HG03095 (cell line): ENCODE results near the gene VPS50.

Experiments used
- ATAC-seq: cut with Tn5 transposase; IDR thresholded peaks from one replicate; pipeline ENCODE4 v1.9.1; 2021; ENCODE audit warnings: moderate library complexity; ENCODE audit not compliant: unreplicated experiment

Gene VPS50

GRCh38 chr7:93392984-93393383 is 160.8 kb downstream of the VPS50 start:
- no peak for ATAC-seq

- ATAC-seq = no peak
Observed at GRCh38 chr7:93399642-93400041, 167.5 kb downstream of the VPS50 start.

- no peak for ATAC-seq
Observed at GRCh38 chr7:93402944-93403343, 170.8 kb downstream of the VPS50 start.

- no peak for ATAC-seq
Observed at GRCh38 chr7:93407239-93407638, 175.1 kb downstream of the VPS50 start.

GRCh38 chr7:93409324-93409723 is 177.2 kb downstream of the VPS50 start:
- ATAC-seq = no peak
